Neural cell (in vitro differentiated cells): ENCODE measurements around the gene OXSM. TPM values are rescaled to one million over a fixed set of nuclear protein-coding genes. Genes with fewer than 3 reads are reported as not detected.

ENCODE experiments used
- H2AFZ ChIP-seq: fragments of 200-600, 300-800 bp; sonication (generic), shearing (Covaris generic); 2 replicates; pipeline ENCODE4 v1.6.0; 2014; ENCODE audit warnings: low read depth, mild to moderate bottlenecking, antibody characterized with exemption, low read length, moderate library complexity
- H3F3A ChIP-seq: fragments of 200-600 bp; shearing (Covaris generic); 2 replicates; pipeline ENCODE4 v1.6.1; 2016; ENCODE audit warnings: mild to moderate bottlenecking, moderate library complexity, mixed read lengths, antibody characterized with exemption, low read length; ENCODE audit not compliant: insufficient read depth, poor library complexity, severe bottlenecking
- H3K27ac ChIP-seq: fragments of 200-600, 300-800 bp; sonication (generic), shearing (Covaris generic); 2 replicates; pipeline ENCODE4 v1.5.1; 2014; ENCODE audit warnings: mild to moderate bottlenecking, low read length, moderate library complexity
- H3K27me3 ChIP-seq: fragments of 300-800, 200-600 bp; sonication (generic), shearing (Covaris generic); 2 replicates; pipeline ENCODE4 v1.6.0; 2014; ENCODE audit warnings: mild to moderate bottlenecking, low read depth, low read length, moderate library complexity; ENCODE audit not compliant: insufficient read depth
- H3K36me3 ChIP-seq: fragments of 300-800, 200-600 bp; sonication (generic), shearing (Covaris generic); 2 replicates; pipeline ENCODE4 v1.5.1; 2014; ENCODE audit warnings: mild to moderate bottlenecking, antibody characterized with exemption, low read length, moderate library complexity; ENCODE audit not compliant: insufficient read depth
- H3K4me2 ChIP-seq: fragments of 300-800, 200-600 bp; sonication (generic), shearing (Covaris generic); 2 replicates; pipeline ENCODE4 v1.6.0; 2014; ENCODE audit warnings: mild to moderate bottlenecking, low read length
- H3K4me3 ChIP-seq: fragments of 300-800, 200-600 bp; sonication (generic), shearing (Covaris generic); 2 replicates; pipeline ENCODE4 v1.5.1; 2014; ENCODE audit warnings: mild to moderate bottlenecking, low read length, moderate library complexity
- H3K79me2 ChIP-seq: fragments of 200-600 bp; shearing (Covaris generic); replicated peaks from 2 replicates; pipeline ENCODE4 v1.6.0; 2014; ENCODE audit warnings: mild to moderate bottlenecking, low read length, moderate library complexity; ENCODE audit not compliant: insufficient read depth
- H3K9ac ChIP-seq: fragments of 300-800, 200-600 bp; sonication (generic), shearing (Covaris generic); 2 replicates; pipeline ENCODE4 v1.6.1; 2016; ENCODE audit warnings: mild to moderate bottlenecking, low read length, mixed read lengths
- H3K9me2 ChIP-seq: fragments of 200-600 bp; shearing (Covaris generic); 2 replicates; pipeline ENCODE4 v1.6.1; 2016; ENCODE audit warnings: mild to moderate bottlenecking, low read length, mixed read lengths; ENCODE audit not compliant: insufficient read depth
- H3K9me3 ChIP-seq: fragments of 200-600, 300-800 bp; sonication (generic), shearing (Covaris generic); 2 replicates; pipeline ENCODE4 v1.6.1; 2016; ENCODE audit warnings: mild to moderate bottlenecking, mixed run types, low read length, moderate library complexity, mixed read lengths
- H4K20me1 ChIP-seq: fragments of 200-600 bp; shearing (Covaris generic); 2 replicates; pipeline ENCODE4 v1.6.1; 2016; ENCODE audit warnings: mild to moderate bottlenecking, mixed run types; ENCODE audit not compliant: insufficient read depth
- EP300 ChIP-seq: fragments of 450-650 bp; conservative IDR thresholded peaks from 2 replicates; pipeline ENCODE4 v1.6.1; 2014; ENCODE audit warnings: antibody characterized with exemption, mild to moderate bottlenecking, moderate library complexity; ENCODE audit not compliant: poor library complexity, severe bottlenecking
- EZH2 ChIP-seq: fragments of 200-600, 300-800 bp; shearing (Covaris generic), sonication (generic); IDR thresholded peaks from 2 replicates; pipeline ENCODE4 v1.6.1; 2014; ENCODE audit warnings: antibody characterized with exemption, low read length, borderline replicate concordance, mild to moderate bottlenecking; ENCODE audit not compliant: insufficient read depth, poor library complexity, severe bottlenecking
- MXI1 ChIP-seq: fragments of 450-650 bp; conservative IDR thresholded peaks from 2 replicates; pipeline ENCODE4 v1.6.1; 2014; ENCODE audit warnings: antibody characterized with exemption, mild to moderate bottlenecking; ENCODE audit not compliant: poor library complexity, severe bottlenecking
- POLR2AphosphoS5 ChIP-seq: IDR thresholded peaks from 2 replicates; pipeline ENCODE4 v1.6.1; 2012
- RAD21 ChIP-seq: fragments of 450-650 bp; conservative IDR thresholded peaks from 2 replicates; pipeline ENCODE4 v1.6.1; 2014; ENCODE audit warnings: antibody characterized with exemption, mild to moderate bottlenecking, moderate library complexity
- SMC3 ChIP-seq: fragments of 450-650 bp; conservative IDR thresholded peaks from 2 replicates; pipeline ENCODE4 v1.6.1; 2014; ENCODE audit warnings: antibody characterized with exemption, mild to moderate bottlenecking, moderate library complexity; ENCODE audit not compliant: poor library complexity
- TAF1 ChIP-seq: IDR thresholded peaks from 2 replicates; pipeline ENCODE4 v1.6.1; 2012; ENCODE audit warnings: low read depth
- polyA plus RNA-seq: library from polyadenylated mRNA; depleted of rRNA; stranded (reverse); fragments of >200 nt; gene quantifications from 2 replicates; pipeline ENCODE4 v1.2.3, GENCODE V29; 2014
- TF ChIP-seq, protein P1 (sequence below): IDR thresholded peaks from 2 replicates; pipeline ENCODE4 v1.6.1; 2012; ENCODE audit warnings: borderline replicate concordance
- TF ChIP-seq, protein P2 (sequence below): fragments of 450-650 bp; IDR thresholded peaks from 2 replicates; pipeline ENCODE4 v1.5.1; 2014; ENCODE audit warnings: antibody characterized with exemption, mild to moderate bottlenecking, moderate library complexity; ENCODE audit not compliant: poor library complexity, severe bottlenecking

The OXSM gene
- polyA plus RNA-seq, 1 donor from 2014 or later, result 6.7 TPM

GRCh38 chr3:25843332-25843731 lies 53.4 kb downstream of the OXSM start:
- Histone ChIP-seq H3K4me3 (no peak overlapping the region), H3K9me3 (no peaks in the 10 kb centered on the region), H3K79me2 (no peaks in the 10 kb centered on the region), H3K4me2 (no peak overlapping the region), H3K9me2 (no peaks in the 10 kb centered on the region), H3K9ac (no peak overlapping the region), H3K27ac (no peak overlapping the region), H2AFZ (no peak overlapping the region), H3F3A (no peaks in the 10 kb centered on the region), H3K27me3 (no peaks in the 10 kb centered on the region), H3K36me3 (no peaks in the 10 kb centered on the region), H4K20me1 (no peaks in the 10 kb centered on the region)
- no peak for TF ChIP-seq EZH2
- peak; percentile 90 for TF ChIP-seq SMC3
- peak; percentile 88 for TF ChIP-seq RAD21
- no peak for TF ChIP-seq TAF1
- TF ChIP-seq, protein P1, sequence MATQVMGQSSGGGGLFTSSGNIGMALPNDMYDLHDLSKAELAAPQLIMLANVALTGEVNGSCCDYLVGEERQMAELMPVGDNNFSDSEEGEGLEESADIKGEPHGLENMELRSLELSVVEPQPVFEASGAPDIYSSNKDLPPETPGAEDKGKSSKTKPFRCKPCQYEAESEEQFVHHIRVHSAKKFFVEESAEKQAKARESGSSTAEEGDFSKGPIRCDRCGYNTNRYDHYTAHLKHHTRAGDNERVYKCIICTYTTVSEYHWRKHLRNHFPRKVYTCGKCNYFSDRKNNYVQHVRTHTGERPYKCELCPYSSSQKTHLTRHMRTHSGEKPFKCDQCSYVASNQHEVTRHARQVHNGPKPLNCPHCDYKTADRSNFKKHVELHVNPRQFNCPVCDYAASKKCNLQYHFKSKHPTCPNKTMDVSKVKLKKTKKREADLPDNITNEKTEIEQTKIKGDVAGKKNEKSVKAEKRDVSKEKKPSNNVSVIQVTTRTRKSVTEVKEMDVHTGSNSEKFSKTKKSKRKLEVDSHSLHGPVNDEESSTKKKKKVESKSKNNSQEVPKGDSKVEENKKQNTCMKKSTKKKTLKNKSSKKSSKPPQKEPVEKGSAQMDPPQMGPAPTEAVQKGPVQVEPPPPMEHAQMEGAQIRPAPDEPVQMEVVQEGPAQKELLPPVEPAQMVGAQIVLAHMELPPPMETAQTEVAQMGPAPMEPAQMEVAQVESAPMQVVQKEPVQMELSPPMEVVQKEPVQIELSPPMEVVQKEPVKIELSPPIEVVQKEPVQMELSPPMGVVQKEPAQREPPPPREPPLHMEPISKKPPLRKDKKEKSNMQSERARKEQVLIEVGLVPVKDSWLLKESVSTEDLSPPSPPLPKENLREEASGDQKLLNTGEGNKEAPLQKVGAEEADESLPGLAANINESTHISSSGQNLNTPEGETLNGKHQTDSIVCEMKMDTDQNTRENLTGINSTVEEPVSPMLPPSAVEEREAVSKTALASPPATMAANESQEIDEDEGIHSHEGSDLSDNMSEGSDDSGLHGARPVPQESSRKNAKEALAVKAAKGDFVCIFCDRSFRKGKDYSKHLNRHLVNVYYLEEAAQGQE, result no peak
- TF ChIP-seq, protein P2, sequence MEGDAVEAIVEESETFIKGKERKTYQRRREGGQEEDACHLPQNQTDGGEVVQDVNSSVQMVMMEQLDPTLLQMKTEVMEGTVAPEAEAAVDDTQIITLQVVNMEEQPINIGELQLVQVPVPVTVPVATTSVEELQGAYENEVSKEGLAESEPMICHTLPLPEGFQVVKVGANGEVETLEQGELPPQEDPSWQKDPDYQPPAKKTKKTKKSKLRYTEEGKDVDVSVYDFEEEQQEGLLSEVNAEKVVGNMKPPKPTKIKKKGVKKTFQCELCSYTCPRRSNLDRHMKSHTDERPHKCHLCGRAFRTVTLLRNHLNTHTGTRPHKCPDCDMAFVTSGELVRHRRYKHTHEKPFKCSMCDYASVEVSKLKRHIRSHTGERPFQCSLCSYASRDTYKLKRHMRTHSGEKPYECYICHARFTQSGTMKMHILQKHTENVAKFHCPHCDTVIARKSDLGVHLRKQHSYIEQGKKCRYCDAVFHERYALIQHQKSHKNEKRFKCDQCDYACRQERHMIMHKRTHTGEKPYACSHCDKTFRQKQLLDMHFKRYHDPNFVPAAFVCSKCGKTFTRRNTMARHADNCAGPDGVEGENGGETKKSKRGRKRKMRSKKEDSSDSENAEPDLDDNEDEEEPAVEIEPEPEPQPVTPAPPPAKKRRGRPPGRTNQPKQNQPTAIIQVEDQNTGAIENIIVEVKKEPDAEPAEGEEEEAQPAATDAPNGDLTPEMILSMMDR, result peak; percentile 76
- TF ChIP-seq EP300, result no peak
- no peak for TF ChIP-seq MXI1
- no peak for TF ChIP-seq POLR2AphosphoS5

Other genes with a start within 250 kb of the OXSM start
- 373 and 440 TPM in 2 replicates for gene TOP2B, start 125.2 kb upstream of the OXSM start, polyA plus RNA-seq
- gene NGLY1, start 6.6 kb upstream of the OXSM start, polyA plus RNA-seq, result 19.9 and 22.0 TPM in 2 replicates